ENCODE data around the gene KCNJ1.

KCNJ1 gene

GRCh38 chr11:128813729-128814128, 53.4 kb downstream of the KCNJ1 start:
- TF ChIP-seq Cebpa-rat (IDR thresholded peaks at IDR 0.05): no peak
- Histone ChIP-seq H4K20me1 (peaks cover 98% of the 10 kb centered on the region), H3K4me2 (no peak overlapping the region), H3K36me3 (peaks cover 84% of the 10 kb centered on the region), H3K9ac (no peak overlapping the region), H3K27ac (no peak overlapping the region), H3K4me3 (no peak overlapping the region), H3K27me3 (no peaks in the 10 kb centered on the region), H3K4me1 (0 out of 2 replicates have a peak, but pooled peaks cover 8% of the 10 kb centered on the region), H3K9me3 (no peaks in the 10 kb centered on the region)

GRCh38 chr11:128810784-128811514, 56.1 kb downstream of the KCNJ1 start:
- TF ChIP-seq Cebpa-rat (IDR thresholded peaks at IDR 0.05): no peak
- 0 out of 2 replicates have a peak, but pooled peaks cover 8% of the 10 kb centered on the region for H3K4me1 ChIP-seq
- H3K36me3 ChIP-seq: peaks cover 98% of the 10 kb centered on the region
- H3K27ac ChIP-seq: no peak overlapping the region
- H4K20me1 ChIP-seq: peaks cover 100% of the 10 kb centered on the region
- no peak overlapping the region for H3K9ac ChIP-seq
- H3K4me2 ChIP-seq: no peak overlapping the region
- no peak overlapping the region for H3K4me3 ChIP-seq
- no peaks in the 10 kb centered on the region for H3K27me3 ChIP-seq
- H3K9me3 ChIP-seq: no peaks in the 10 kb centered on the region

- no peak for TF ChIP-seq Cebpa-rat (IDR thresholded peaks at IDR 0.05)
- Histone ChIP-seq H3K4me2 (no peak overlapping the region), H3K27me3 (no peaks in the 10 kb centered on the region), H3K4me3 (no peak overlapping the region), H3K9ac (no peak overlapping the region), H3K36me3 (peaks cover 98% of the 10 kb centered on the region), H3K27ac (no peak overlapping the region), H3K9me3 (no peaks in the 10 kb centered on the region), H3K4me1 (no peaks in the 10 kb centered on the region), H4K20me1 (peaks cover 100% of the 10 kb centered on the region)
These were observed 58.0 kb downstream of the KCNJ1 start for GRCh38 chr11:128809128-128809527.

- no peak for TF ChIP-seq Cebpa-rat (IDR thresholded peaks at IDR 0.05)
- H3K4me3 ChIP-seq: no peak overlapping the region
- H3K9ac ChIP-seq: no peak overlapping the region
- H3K27me3 ChIP-seq: no peaks in the 10 kb centered on the region
- no peaks in the 10 kb centered on the region for H3K9me3 ChIP-seq
- no peaks in the 10 kb centered on the region for H3K4me1 ChIP-seq
- H3K27ac ChIP-seq: no peak overlapping the region
- H4K20me1 ChIP-seq: peaks cover 100% of the 10 kb centered on the region
- no peak overlapping the region for H3K4me2 ChIP-seq
- peaks cover 100% of the 10 kb centered on the region for H3K36me3 ChIP-seq
These were observed 59.2 kb downstream of the KCNJ1 start for GRCh38 chr11:128807909-128808308.

- no peak for TF ChIP-seq Cebpa-rat (IDR thresholded peaks at IDR 0.05)
- peaks cover 100% of the 10 kb centered on the region for H4K20me1 ChIP-seq
- H3K27me3 ChIP-seq: no peaks in the 10 kb centered on the region
- no peaks in the 10 kb centered on the region for H3K9me3 ChIP-seq
- no peak overlapping the region for H3K4me2 ChIP-seq
- no peak overlapping the region for H3K27ac ChIP-seq
- no peaks in the 10 kb centered on the region for H3K4me1 ChIP-seq
- H3K36me3 ChIP-seq: peaks cover 100% of the 10 kb centered on the region
- H3K4me3 ChIP-seq: no peak overlapping the region
- no peak overlapping the region for H3K9ac ChIP-seq
These were observed 60.4 kb downstream of the KCNJ1 start for GRCh38 chr11:128806506-128807261.

GRCh38 chr11:128804481-128804880, 62.6 kb downstream of the KCNJ1 start:
- Histone ChIP-seq H3K4me3 (no peak overlapping the region), H3K4me1 (no peaks in the 10 kb centered on the region), H3K27ac (no peak overlapping the region), H4K20me1 (peaks cover 100% of the 10 kb centered on the region), H3K36me3 (peaks cover 100% of the 10 kb centered on the region), H3K27me3 (no peaks in the 10 kb centered on the region), H3K4me2 (no peak overlapping the region), H3K9me3 (no peaks in the 10 kb centered on the region), H3K9ac (no peak overlapping the region)
- no peak for TF ChIP-seq Cebpa-rat (IDR thresholded peaks at IDR 0.05)

- Histone ChIP-seq H3K4me2 (no peak overlapping the region), H4K20me1 (peaks cover 100% of the 10 kb centered on the region), H3K9me3 (no peaks in the 10 kb centered on the region), H3K4me3 (no peak overlapping the region), H3K9ac (no peak overlapping the region), H3K36me3 (peaks cover 100% of the 10 kb centered on the region), H3K27ac (no peak overlapping the region), H3K27me3 (no peaks in the 10 kb centered on the region), H3K4me1 (no peaks in the 10 kb centered on the region)
- no peak for TF ChIP-seq Cebpa-rat (IDR thresholded peaks at IDR 0.05)
These were observed 63.4 kb downstream of the KCNJ1 start for GRCh38 chr11:128803449-128804245.

- no peak overlapping the region for H3K27ac ChIP-seq
- H3K9me3 ChIP-seq: no peaks in the 10 kb centered on the region
- H3K4me3 ChIP-seq: no peak overlapping the region
- no peak for TF ChIP-seq Cebpa-rat (IDR thresholded peaks at IDR 0.05)
- no peak overlapping the region for H3K9ac ChIP-seq
- H3K4me1 ChIP-seq: no peaks in the 10 kb centered on the region
- peaks cover 100% of the 10 kb centered on the region for H4K20me1 ChIP-seq
- H3K36me3 ChIP-seq: peaks cover 100% of the 10 kb centered on the region
- H3K4me2 ChIP-seq: no peak overlapping the region
- H3K27me3 ChIP-seq: no peaks in the 10 kb centered on the region
These were observed 64.1 kb downstream of the KCNJ1 start for GRCh38 chr11:128803011-128803410.

GRCh38 chr11:128802358-128802981, 64.6 kb downstream of the KCNJ1 start:
- TF ChIP-seq Cebpa-rat (IDR thresholded peaks at IDR 0.05): no peak
- H3K27me3 ChIP-seq: no peaks in the 10 kb centered on the region
- H4K20me1 ChIP-seq: peaks cover 100% of the 10 kb centered on the region
- H3K4me2 ChIP-seq: no peak overlapping the region
- H3K4me3 ChIP-seq: no peak overlapping the region
- H3K36me3 ChIP-seq: peaks cover 100% of the 10 kb centered on the region
- no peak overlapping the region for H3K9ac ChIP-seq
- no peak overlapping the region for H3K27ac ChIP-seq
- no peaks in the 10 kb centered on the region for H3K4me1 ChIP-seq
- H3K9me3 ChIP-seq: no peaks in the 10 kb centered on the region

Data from BLaER1 (cell line).